Measurements from ENCODE around the gene CCDC60.

DNA sequence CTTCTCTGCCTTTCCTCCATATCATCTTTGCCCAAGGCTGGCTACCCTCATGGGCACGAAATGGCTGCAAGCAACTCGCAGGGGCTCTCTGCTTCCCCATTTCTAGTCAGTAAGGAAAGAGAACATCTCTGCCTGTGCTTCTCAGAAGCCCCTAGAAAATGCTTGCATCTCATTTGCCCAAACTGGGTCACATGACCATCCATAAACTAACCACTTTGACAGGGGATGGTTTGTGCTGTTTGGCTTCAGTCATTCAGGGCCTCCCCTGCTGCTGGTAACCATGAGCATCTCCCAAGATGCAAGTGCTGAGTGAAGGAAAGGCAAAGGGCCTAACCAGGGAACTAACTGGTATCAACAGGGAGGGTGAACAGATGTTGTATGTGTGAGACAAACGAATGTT lies 91.1 kb downstream of the CCDC60 start:
- TF ChIP-seq RAD21 (CRISPR knock-in tag; IDR thresholded peaks at IDR 0.05), result no peak
- no peak for TF ChIP-seq ZNF703 (CRISPR knock-in tag; IDR thresholded peaks at IDR 0.05; ENCODE audit: borderline replicate concordance)
- TF ChIP-seq GPN1 (CRISPR knock-in tag; IDR thresholded peaks at IDR 0.05; ENCODE audit: borderline replicate concordance), result no peak
- TF ChIP-seq FOXK1 (CRISPR knock-in tag; IDR thresholded peaks at IDR 0.05; ENCODE audit: borderline replicate concordance, low read depth), result no peak
- TF ChIP-seq NR2F2 (IDR thresholded peaks at IDR 0.05; ENCODE audit: borderline replicate concordance, low read depth), result no peak
- TF ChIP-seq, protein P1, sequence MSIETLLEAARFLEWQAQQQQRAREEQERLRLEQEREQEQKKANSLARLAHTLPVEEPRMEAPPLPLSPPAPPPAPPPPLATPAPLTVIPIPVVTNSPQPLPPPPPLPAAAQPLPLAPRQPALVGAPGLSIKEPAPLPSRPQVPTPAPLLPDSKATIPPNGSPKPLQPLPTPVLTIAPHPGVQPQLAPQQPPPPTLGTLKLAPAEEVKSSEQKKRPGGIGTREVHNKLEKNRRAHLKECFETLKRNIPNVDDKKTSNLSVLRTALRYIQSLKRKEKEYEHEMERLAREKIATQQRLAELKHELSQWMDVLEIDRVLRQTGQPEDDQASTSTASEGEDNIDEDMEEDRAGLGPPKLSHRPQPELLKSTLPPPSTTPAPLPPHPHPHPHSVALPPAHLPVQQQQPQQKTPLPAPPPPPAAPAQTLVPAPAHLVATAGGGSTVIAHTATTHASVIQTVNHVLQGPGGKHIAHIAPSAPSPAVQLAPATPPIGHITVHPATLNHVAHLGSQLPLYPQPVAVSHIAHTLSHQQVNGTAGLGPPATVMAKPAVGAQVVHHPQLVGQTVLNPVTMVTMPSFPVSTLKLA (IDR thresholded peaks at IDR 0.05), result no peak
- no peak for TF ChIP-seq ARNT2 (CRISPR knock-in tag; IDR thresholded peaks at IDR 0.05; ENCODE audit: low read depth)
